Measurements from ENCODE around the gene NOL7. TPM values are rescaled to one million over a fixed set of nuclear protein-coding genes. Genes with fewer than 3 reads are reported as not detected.

NOL7 gene
- total and polyA plus RNA-seq, 8 donors: 18.1 to 147 (median 62.6) TPM

GRCh38 chr6:13605634-13606033 lies 9.5 kb upstream of the NOL7 start:
- no peak for DNase-seq
- Histone ChIP-seq H3K4me3 (no peak overlapping the region), H3K27me3 (no peaks in the 10 kb centered on the region), H3K36me3 (peaks cover 0 to 58% (median 46%) of the 10 kb centered on the region in 4 donors), H3K4me1 (no peaks in the 10 kb centered on the region), H3K27ac (no peak overlapping the region), H3K9me3 (no peaks in the 10 kb centered on the region)
- 91 to 97% (median 93%) methylated on average over 4 of the region's 4 CpGs for WGBS, 5 donors
- intact Hi-C loops (cut with DNase I; ENCODE audit: low total_unique reads): no loop called here
- no peak for TF ChIP-seq POLR2A (IDR thresholded peaks at IDR 0.05)
- no peak for TF ChIP-seq EP300 (IDR thresholded peaks at IDR 0.05)
- TF ChIP-seq POLR2AphosphoS5 (IDR thresholded peaks at IDR 0.05): no peak
- no peak for TF ChIP-seq CTCF (IDR thresholded peaks at IDR 0.05)

GRCh38 chr6:13611715-13612114 lies 3.4 kb upstream of the NOL7 start:
- Histone ChIP-seq H3K9me3 (no peaks in the 10 kb centered on the region), H3K27me3 (no peaks in the 10 kb centered on the region), H3K4me1 (peaks cover 15 to 28% (median 21%) of the 10 kb centered on the region in 4 donors), H3K36me3 (peaks cover 0 to 5% (median 4%) of the 10 kb centered on the region in 4 donors), H3K4me3 (no peak overlapping the region), H3K27ac (peak overlapping the region in 2 of 5 donors; percentile 6 to 10)
- intact Hi-C loops (cut with DNase I; ENCODE audit: low total_unique reads): no loop called here
- DNase-seq: no peak
- 27 to 55% (median 35%) methylated on average over 4 of the region's 4 CpGs for WGBS, 5 donors
- TF ChIP-seq EP300 (IDR thresholded peaks at IDR 0.05) (no peak), POLR2A (IDR thresholded peaks at IDR 0.05) (no peak)

- H3K4me3 ChIP-seq: no peak overlapping the region
- no peaks in the 10 kb centered on the region for H3K27me3 ChIP-seq
- no peak overlapping the region for H3K27ac ChIP-seq
- TF ChIP-seq POLR2A (IDR thresholded peaks at IDR 0.05): no peak
- TF ChIP-seq EP300 (IDR thresholded peaks at IDR 0.05): no peak
- no peak for TF ChIP-seq POLR2AphosphoS5 (IDR thresholded peaks at IDR 0.05)
- TF ChIP-seq CTCF (IDR thresholded peaks at IDR 0.05): no peak
- DNase-seq: no peak
- peaks cover 0 to 19% (median 12%) of the 10 kb centered on the region in 4 donors for H3K36me3 ChIP-seq
- peaks cover 19 to 38% (median 31%) of the 10 kb centered on the region in 4 donors for H3K4me1 ChIP-seq
- no peaks in the 10 kb centered on the region for H3K9me3 ChIP-seq
- WGBS, 5 donors: 60 to 88% (median 67%) methylated on average over 3 of the region's 3 CpGs
- intact Hi-C loops (cut with DNase I; ENCODE audit: low total_unique reads): no loop called here
These were observed 2.0 kb upstream of the NOL7 start for GRCh38 chr6:13613029-13613594.

- Histone ChIP-seq H3K27ac (peak overlapping the region; percentile 83 to 93 (median 91)), H3K36me3 (peaks cover 9 to 31% (median 24%) of the 10 kb centered on the region in 4 donors), H3K9me3 (no peaks in the 10 kb centered on the region), H3K27me3 (no peaks in the 10 kb centered on the region), H3K4me1 (peaks cover 19 to 38% (median 31%) of the 10 kb centered on the region in 4 donors), H3K4me3 (peak overlapping the region; percentile 67 to 88 (median 86))
- WGBS, 5 donors: 4 to 14% (median 4%) methylated on average over 13 to 38 of the region's 38 CpGs
- peak; percentile 50 to 75 for DNase-seq
- intact Hi-C loops (cut with DNase I; ENCODE audit: low total_unique reads): no loop called here
- TF ChIP-seq EP300 (IDR thresholded peaks at IDR 0.05): no peak
- TF ChIP-seq CTCF (IDR thresholded peaks at IDR 0.05): no peak
- TF ChIP-seq POLR2A (IDR thresholded peaks at IDR 0.05): no peak
- TF ChIP-seq POLR2AphosphoS5 (IDR thresholded peaks at IDR 0.05): no peak
These were observed 809 bp upstream of the NOL7 start for GRCh38 chr6:13614126-13614925.

All from stomach (tissue), 9 donors.